ENCODE data around the gene TM4SF1. TPM values are rescaled to one million over a fixed set of nuclear protein-coding genes. Genes with fewer than 3 reads are reported as not detected.

TM4SF1 gene
- total RNA-seq, 4 donors from 2014 or later = 15.2 to 55.3 (median 25.8) TPM

DNA sequence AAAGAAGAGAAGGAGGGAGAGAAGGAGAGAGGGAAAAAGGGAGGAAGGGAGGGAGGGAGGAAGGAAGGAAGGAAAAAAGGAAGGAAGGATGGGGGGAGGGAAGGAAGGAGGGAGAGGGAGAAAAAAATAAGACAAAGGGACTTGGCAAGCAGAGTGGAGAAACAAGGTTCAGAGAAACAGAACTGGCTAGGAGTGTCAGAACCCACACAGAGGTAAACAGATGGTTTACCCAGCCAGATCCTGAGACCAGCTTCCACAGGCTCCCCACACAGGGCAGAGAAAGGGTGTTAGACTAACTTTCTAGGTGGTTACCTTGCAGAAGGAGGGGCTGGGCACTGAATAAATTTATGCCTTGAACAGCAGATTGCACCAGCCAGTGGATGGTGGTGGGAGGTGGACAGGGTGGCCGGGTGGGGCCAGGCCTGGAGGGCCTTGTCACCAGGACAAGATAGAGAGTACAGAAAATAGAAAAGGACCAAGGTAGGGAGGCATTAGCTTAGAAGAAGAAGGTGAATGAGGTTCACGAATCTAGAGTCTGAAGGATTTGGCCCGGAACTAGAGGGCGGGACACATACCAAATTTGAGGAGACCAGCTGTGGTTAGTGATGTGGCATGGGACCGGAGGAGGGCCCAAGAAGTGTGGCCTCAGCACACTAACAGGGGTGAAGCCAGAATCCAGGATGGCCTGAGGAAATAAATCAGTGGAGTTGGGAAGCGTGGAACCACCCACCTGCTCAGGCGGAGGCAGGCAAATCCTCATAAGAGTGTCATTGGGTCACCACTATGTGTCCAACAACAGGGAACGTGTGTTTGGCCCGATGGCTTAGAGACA, 1.2 kb upstream of the TM4SF1 start:
- no peaks in the 10 kb centered on the region for H3K36me3 ChIP-seq
- H3K4me3 ChIP-seq = no peak overlapping the region
- TF ChIP-seq POLR2A (IDR thresholded peaks at IDR 0.05) (no peak), CTCF (IDR thresholded peaks at IDR 0.05) (no peak)
- H3K27ac ChIP-seq = peak overlapping the region in 3 of 4 donors; percentile 67 to 83 (median 69)
- H3K27me3 ChIP-seq = no peaks in the 10 kb centered on the region
- no peak for DNase-seq
- peaks cover 0 to 15% (median 0%) of the 10 kb centered on the region in 4 donors for H3K4me1 ChIP-seq
- H3K9me3 ChIP-seq = no peaks in the 10 kb centered on the region

- no peaks in the 10 kb centered on the region for H3K27me3 ChIP-seq
- H3K4me1 ChIP-seq = peaks cover 0 to 15% (median 0%) of the 10 kb centered on the region in 4 donors
- no peaks in the 10 kb centered on the region for H3K9me3 ChIP-seq
- H3K4me3 ChIP-seq = peak overlapping the region in 3 of 4 donors; percentile 10 to 45 (median 43)
- DNase-seq = no peak
- TF ChIP-seq POLR2A (IDR thresholded peaks at IDR 0.05) = no peak
- no peak for TF ChIP-seq CTCF (IDR thresholded peaks at IDR 0.05)
- no peaks in the 10 kb centered on the region for H3K36me3 ChIP-seq
- H3K27ac ChIP-seq = peak overlapping the region in 3 of 4 donors; percentile 67 to 83 (median 69)
These were observed 586 bp downstream of the TM4SF1 start for GRCh38 chr3:149376718-149377407.

DNA sequence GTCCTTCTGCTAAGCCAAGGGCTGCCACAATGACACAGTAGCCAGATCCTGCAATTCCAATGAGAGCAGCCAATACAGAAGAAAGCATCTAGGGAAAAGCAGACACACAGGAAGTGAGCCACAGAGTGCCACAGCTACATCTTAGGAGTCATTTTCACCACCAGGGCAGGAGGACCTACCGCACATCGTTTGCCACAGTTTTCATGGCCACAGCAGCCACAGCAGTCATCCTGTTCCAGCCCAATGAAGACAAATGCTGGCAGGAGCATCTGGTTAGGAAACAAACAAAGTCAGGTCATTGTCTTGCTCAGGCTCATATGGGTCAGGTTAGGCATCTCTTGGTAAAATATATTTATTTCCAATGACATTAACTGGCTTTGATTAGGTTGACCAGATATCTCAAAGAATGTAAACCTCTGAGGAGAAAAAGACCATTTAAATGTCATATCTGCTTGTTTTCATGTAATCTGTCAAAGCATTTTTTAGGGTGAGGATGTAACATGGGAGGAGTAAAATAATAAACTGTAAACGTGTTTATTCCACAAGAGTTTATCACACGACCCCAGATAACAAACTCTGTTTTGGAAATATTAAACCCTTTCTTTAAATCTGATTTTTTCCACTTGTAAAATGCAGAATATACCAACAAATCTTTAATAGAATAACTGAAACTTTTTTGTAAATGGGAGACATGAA, 1.8 kb downstream of the TM4SF1 start:
- Histone ChIP-seq H3K36me3 (no peaks in the 10 kb centered on the region), H3K27ac (peak overlapping the region in 3 of 4 donors; percentile 57 to 83 (median 58)), H3K4me1 (peaks cover 0 to 28% (median 0%) of the 10 kb centered on the region in 4 donors), H3K9me3 (no peaks in the 10 kb centered on the region), H3K27me3 (no peaks in the 10 kb centered on the region), H3K4me3 (peak overlapping the region in 3 of 4 donors; percentile 10 to 45 (median 43))
- DNase-seq = no peak
- TF ChIP-seq POLR2A (IDR thresholded peaks at IDR 0.05) (no peak), CTCF (IDR thresholded peaks at IDR 0.05) (no peak)

DNA sequence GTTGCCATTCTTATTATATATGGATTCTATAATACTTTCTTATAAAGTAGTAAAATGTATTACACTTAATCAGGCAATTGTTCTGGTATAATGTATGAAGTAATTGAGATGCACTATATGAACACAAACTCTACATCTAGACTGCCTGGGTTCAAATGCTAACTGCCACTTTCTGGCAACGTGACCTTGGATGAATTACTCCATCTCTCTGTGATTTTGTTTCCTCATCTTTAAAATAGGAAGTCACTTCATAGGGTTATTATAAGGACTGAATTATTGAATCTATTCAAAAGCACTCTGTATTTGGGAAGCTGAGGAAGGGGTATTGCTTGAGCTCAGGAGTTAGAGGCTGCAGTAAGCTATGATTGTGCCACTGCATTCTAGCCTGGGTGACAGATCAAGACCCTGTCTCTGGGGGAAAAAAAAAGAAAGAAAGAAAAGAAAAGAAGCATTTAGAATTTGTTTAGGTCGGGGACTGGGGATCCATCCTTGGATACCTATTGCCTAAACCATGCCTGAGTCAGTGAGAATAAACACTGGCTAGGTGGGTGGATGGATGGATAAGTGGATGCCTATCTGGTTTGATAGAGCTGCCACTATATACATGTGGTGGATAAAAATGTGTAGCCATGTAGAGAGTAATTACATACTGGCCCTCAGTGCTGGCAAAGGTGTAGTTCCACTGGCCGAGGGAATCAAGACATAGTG, 2.5 kb downstream of the TM4SF1 start:
- peak overlapping the region in 2 of 4 donors; percentile 1 to 58 for H3K27ac ChIP-seq
- no peaks in the 10 kb centered on the region for H3K9me3 ChIP-seq
- H3K36me3 ChIP-seq = no peaks in the 10 kb centered on the region
- H3K27me3 ChIP-seq = no peaks in the 10 kb centered on the region
- TF ChIP-seq POLR2A (IDR thresholded peaks at IDR 0.05) (no peak), CTCF (IDR thresholded peaks at IDR 0.05) (no peak)
- peaks cover 0 to 30% (median 0%) of the 10 kb centered on the region in 4 donors for H3K4me1 ChIP-seq
- H3K4me3 ChIP-seq = peak overlapping the region in 2 of 4 donors; percentile 43 to 45
- no peak for DNase-seq

- peaks cover 0 to 30% (median 0%) of the 10 kb centered on the region in 4 donors for H3K4me1 ChIP-seq
- H3K27me3 ChIP-seq = no peaks in the 10 kb centered on the region
- no peaks in the 10 kb centered on the region for H3K36me3 ChIP-seq
- H3K27ac ChIP-seq = no peak overlapping the region
- H3K9me3 ChIP-seq = no peaks in the 10 kb centered on the region
- peak overlapping the region in 1 of 4 donors; percentile 43 for H3K4me3 ChIP-seq
- TF ChIP-seq POLR2A (IDR thresholded peaks at IDR 0.05) = no peak
- TF ChIP-seq CTCF (IDR thresholded peaks at IDR 0.05) = no peak
- no peak for DNase-seq
These were observed 3.1 kb downstream of the TM4SF1 start for GRCh38 chr3:149374391-149374790.

Measured in Peyer's patch (tissue), 4 donors.